Tibial nerve (tissue), 3 donors: ENCODE results near the gene GALNT18.

Source experiments
- POLR2A ChIP-seq, 2 donors: fragments of 450-650 bp; IDR thresholded peaks; one replicate each; pipeline ENCODE4 v1.6.1; 2017; ENCODE audit warnings: antibody characterized with exemption in 2 of 2, mild to moderate bottlenecking in 2 of 2, moderate library complexity in 2 of 2
- TF ChIP-seq, protein P1 (sequence below), 5 experiments: fragments of 200-600 bp in 3 of 5; fragments of 450-650 bp in 2 of 5; sonication (generic) in 3 of 5; IDR thresholded peaks; one replicate each; pipeline ENCODE4 v1.5.1; 2016 to 2019; ENCODE audit warnings: antibody characterized with exemption in 5 of 5, mild to moderate bottlenecking in 3 of 5, moderate library complexity in 2 of 5

- no peak for TF ChIP-seq POLR2A (IDR thresholded peaks at IDR 0.05)
- TF ChIP-seq, protein P1, sequence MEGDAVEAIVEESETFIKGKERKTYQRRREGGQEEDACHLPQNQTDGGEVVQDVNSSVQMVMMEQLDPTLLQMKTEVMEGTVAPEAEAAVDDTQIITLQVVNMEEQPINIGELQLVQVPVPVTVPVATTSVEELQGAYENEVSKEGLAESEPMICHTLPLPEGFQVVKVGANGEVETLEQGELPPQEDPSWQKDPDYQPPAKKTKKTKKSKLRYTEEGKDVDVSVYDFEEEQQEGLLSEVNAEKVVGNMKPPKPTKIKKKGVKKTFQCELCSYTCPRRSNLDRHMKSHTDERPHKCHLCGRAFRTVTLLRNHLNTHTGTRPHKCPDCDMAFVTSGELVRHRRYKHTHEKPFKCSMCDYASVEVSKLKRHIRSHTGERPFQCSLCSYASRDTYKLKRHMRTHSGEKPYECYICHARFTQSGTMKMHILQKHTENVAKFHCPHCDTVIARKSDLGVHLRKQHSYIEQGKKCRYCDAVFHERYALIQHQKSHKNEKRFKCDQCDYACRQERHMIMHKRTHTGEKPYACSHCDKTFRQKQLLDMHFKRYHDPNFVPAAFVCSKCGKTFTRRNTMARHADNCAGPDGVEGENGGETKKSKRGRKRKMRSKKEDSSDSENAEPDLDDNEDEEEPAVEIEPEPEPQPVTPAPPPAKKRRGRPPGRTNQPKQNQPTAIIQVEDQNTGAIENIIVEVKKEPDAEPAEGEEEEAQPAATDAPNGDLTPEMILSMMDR (IDR thresholded peaks at IDR 0.05) = no peak
Measured at GRCh38 chr11:11579012-11579988, 42.5 kb downstream of the GALNT18 start.
